HT-29 (cell line): ENCODE data around the gene RNASE12. TPM values are rescaled to one million over a fixed set of nuclear protein-coding genes. Genes with fewer than 3 reads are reported as not detected.

Experiments
- total RNA-seq: library from RNA; depleted of rRNA; stranded (reverse); fragments of >200 nt; shearing (Covaris generic); gene quantifications from 2 replicates; pipeline ENCODE4 v1.2.3, GENCODE V29; 2014; rRNA removed

RNASE12 gene
- total RNA-seq, 1 experiment from 2014 or later, result not detected

Other genes with a start within 250 kb of the RNASE12 start
- gene PARP2, start 247.7 kb downstream of the RNASE12 start, total RNA-seq, result 13.7 and 14.3 TPM in 2 replicates
- 10.9 and 12.6 TPM in 2 replicates for gene TEP1, start 177.9 kb downstream of the RNASE12 start, total RNA-seq
- not detected in 2 replicates for gene KLHL33, start 155.2 kb downstream of the RNASE12 start, total RNA-seq
- gene OSGEP, start 136.6 kb downstream of the RNASE12 start, total RNA-seq, result 44.2 and 44.5 TPM in 2 replicates
- 64.0 TPM in 2 replicates for gene APEX1, start 136.2 kb downstream of the RNASE12 start, total RNA-seq
- gene PIP4P1, start 129.9 kb downstream of the RNASE12 start, total RNA-seq, result 33.1 and 35.7 TPM in 2 replicates
- gene PNP, start 122.0 kb downstream of the RNASE12 start, total RNA-seq, result 82.7 and 90.1 TPM in 2 replicates
- not detected in 2 replicates for gene RNASE10, start 85.8 kb downstream of the RNASE12 start, total RNA-seq
- gene RNASE9, start 30.3 kb downstream of the RNASE12 start, total RNA-seq, result not detected in 2 replicates
- gene RNASE11, start 3.4 kb downstream of the RNASE12 start, total RNA-seq, result not detected in 2 replicates
- not detected in 2 replicates for gene OR6S1, start 50.3 kb upstream of the RNASE12 start, total RNA-seq
- 6.6 and 8.7 TPM in 2 replicates for gene RNASE4, start 93.2 kb upstream of the RNASE12 start, total RNA-seq
- 0.57 and 4.0 TPM in 2 replicates for gene ANG, start 97.4 kb upstream of the RNASE12 start, total RNA-seq
- gene EDDM3A, start 154.5 kb upstream of the RNASE12 start, total RNA-seq, result not detected in 2 replicates
- not detected in 2 replicates for gene EDDM3B, start 177.0 kb upstream of the RNASE12 start, total RNA-seq
- not detected in 2 replicates for gene RNASE6, start 189.9 kb upstream of the RNASE12 start, total RNA-seq
- gene RNASE1, start 211.5 kb upstream of the RNASE12 start, total RNA-seq, result 0.37 and 7.7 TPM in 2 replicates